Colonic mucosa (tissue), 4 donors: ENCODE measurements around the gene WIZ. TPM values are rescaled to one million over a fixed set of nuclear protein-coding genes. Genes with fewer than 3 reads are reported as not detected.

Experiments
- DNase-seq: peaks from one replicate; pipeline ENCODE4 v3.0.0-alpha.2; 2020
- H3K27ac ChIP-seq: fragments of 200-600 bp; one replicate; pipeline ENCODE4 v1.8.0; 2021
- H3K27me3 ChIP-seq: fragments of 200-600 bp; one replicate; pipeline ENCODE4 v1.8.0; 2021
- H3K36me3 ChIP-seq: fragments of 200-600 bp; one replicate; pipeline ENCODE4 v1.8.0; 2021
- H3K4me1 ChIP-seq: fragments of 200-600 bp; one replicate; pipeline ENCODE4 v1.8.0; 2021; ENCODE audit warnings: mild to moderate bottlenecking
- H3K4me3 ChIP-seq: fragments of 200-600 bp; one replicate; pipeline ENCODE4 v1.8.0; 2021
- H3K9ac ChIP-seq, 2 donors: one replicate each; pipeline ENCODE4 v1.7.0; 2013; ENCODE audit warnings: control low read depth in 2 of 2, low read depth in 2 of 2, low read length in 2 of 2
- H3K9me3 ChIP-seq: fragments of 200-600 bp; one replicate; pipeline ENCODE4 v1.8.0; 2021
- intact Hi-C: fragments of 100-400 bp; cut with DNase I; formaldehyde crosslinking; loops from one replicate; pipeline ENCODE4 v1.14.1; 2022
- total RNA-seq, 2 donors: library from RNA; stranded (reverse); fragmentation: NEBNext Ultra II Directional in 1 of 2; extraction: Animal tissue kit (Norgen Biotek cat#: 25700) in 1 of 2; gene quantifications; one replicate each; pipeline ENCODE4 v1.2.1, GENCODE V29; 2021
- TF ChIP-seq, protein P1 (sequence below): fragments of 200-600 bp; IDR thresholded peaks from one replicate; pipeline ENCODE4 v1.8.0; 2022; ENCODE audit warnings: antibody characterized with exemption, mild to moderate bottlenecking
- donor health status: healthy.
- donor health status: DM: no; HTN: no; CAD: no.
- donor health status: DM: no; HTN: no; CAD: no.

Gene WIZ
- total RNA-seq, 2 donors from 2014 or later, result 18.3 to 31.2 TPM

DNA sequence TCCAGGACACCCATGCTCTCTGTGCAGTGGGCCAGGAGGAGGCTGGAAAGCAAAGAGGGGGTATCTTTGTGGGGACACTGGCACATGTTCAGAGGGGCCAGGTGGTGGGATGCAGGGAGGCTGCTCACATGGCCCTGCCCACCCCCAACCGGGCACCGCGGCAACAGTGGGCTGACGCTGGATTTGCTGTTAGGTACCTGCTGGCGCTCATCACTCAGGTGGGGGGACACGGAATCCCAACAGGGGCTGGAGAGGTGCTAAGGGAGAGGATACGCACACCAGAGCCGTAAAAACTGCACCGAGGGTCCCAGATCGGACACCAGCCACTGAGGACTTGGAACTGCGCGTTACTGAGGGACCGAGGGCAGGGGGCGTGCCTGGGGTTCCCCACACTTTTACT is 50.1 kb downstream of the WIZ start:
- intact Hi-C loops, result no loop called here
- no peak for DNase-seq
- TF ChIP-seq, protein P1, sequence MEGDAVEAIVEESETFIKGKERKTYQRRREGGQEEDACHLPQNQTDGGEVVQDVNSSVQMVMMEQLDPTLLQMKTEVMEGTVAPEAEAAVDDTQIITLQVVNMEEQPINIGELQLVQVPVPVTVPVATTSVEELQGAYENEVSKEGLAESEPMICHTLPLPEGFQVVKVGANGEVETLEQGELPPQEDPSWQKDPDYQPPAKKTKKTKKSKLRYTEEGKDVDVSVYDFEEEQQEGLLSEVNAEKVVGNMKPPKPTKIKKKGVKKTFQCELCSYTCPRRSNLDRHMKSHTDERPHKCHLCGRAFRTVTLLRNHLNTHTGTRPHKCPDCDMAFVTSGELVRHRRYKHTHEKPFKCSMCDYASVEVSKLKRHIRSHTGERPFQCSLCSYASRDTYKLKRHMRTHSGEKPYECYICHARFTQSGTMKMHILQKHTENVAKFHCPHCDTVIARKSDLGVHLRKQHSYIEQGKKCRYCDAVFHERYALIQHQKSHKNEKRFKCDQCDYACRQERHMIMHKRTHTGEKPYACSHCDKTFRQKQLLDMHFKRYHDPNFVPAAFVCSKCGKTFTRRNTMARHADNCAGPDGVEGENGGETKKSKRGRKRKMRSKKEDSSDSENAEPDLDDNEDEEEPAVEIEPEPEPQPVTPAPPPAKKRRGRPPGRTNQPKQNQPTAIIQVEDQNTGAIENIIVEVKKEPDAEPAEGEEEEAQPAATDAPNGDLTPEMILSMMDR, result no peak
- H3K9ac ChIP-seq, result no peak overlapping the region
- H3K27me3 ChIP-seq, result no peaks in the 10 kb centered on the region
- H3K9me3 ChIP-seq, result no peaks in the 10 kb centered on the region
- no peaks in the 10 kb centered on the region for H3K4me1 ChIP-seq
- no peak overlapping the region for H3K4me3 ChIP-seq
- H3K36me3 ChIP-seq, result peaks cover 44% of the 10 kb centered on the region
- H3K27ac ChIP-seq, result no peak overlapping the region

DNA sequence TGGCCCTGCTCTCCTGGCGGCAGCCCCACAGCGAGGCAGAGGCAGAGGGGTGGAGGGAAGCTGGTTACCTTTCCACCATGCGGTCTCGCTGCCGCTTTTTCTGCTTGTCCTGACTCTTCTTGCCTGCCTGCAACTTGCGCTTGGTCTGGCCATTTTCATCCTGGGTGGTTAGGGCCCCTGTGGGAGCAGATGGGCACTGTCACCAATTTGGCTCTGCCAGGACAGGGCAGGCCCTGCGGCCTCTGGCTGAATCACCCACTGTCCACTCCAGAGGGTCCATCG is 50.6 kb downstream of the WIZ start:
- TF ChIP-seq, protein P1, result no peak
- Histone ChIP-seq H3K9ac (no peak overlapping the region), H3K36me3 (peaks cover 44% of the 10 kb centered on the region), H3K27ac (no peak overlapping the region), H3K27me3 (no peaks in the 10 kb centered on the region), H3K9me3 (no peaks in the 10 kb centered on the region), H3K4me3 (no peak overlapping the region), H3K4me1 (no peaks in the 10 kb centered on the region)
- no peak for DNase-seq
- intact Hi-C loops, result no loop called here

DNA sequence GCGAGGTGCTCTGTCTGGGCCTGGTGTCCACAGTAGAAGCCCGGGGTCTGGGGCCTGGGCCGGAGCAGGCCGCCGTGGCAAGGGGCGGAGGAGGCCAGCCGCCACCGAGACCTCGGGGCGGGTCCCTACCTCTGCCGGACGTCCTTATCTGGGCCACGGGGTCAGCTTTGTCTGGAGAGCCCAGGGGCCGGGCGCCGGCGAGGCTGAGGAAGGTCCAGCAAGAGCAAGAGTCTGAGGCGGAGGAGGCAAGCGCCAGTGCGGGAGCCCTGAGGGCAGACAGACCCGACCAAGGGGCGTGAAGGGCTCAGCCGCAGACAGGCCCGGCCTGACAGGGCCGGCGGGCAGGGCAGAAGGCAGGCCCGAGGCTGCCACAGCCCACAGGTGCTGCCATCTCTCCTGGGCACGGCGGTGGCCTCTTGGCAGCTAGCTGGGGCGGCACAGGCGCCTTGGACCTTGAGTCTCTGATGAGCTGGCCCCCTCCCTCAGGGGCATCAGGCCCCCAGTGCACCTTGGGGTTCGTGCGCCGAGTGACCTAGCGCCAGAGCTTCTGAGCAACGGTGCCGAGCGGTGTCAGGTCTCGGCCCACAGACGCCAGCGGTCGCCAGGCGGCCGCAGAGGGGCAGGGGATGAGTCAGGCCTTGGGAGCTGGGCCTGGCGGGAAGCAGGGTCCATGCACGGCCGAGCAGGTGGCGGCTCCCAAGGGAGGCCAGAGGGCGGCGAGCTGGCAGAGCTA is 51.1 kb downstream of the WIZ start:
- Histone ChIP-seq H3K4me3 (no peak overlapping the region), H3K9ac (no peak overlapping the region), H3K9me3 (no peaks in the 10 kb centered on the region), H3K27me3 (no peaks in the 10 kb centered on the region), H3K36me3 (peaks cover 44% of the 10 kb centered on the region), H3K4me1 (no peaks in the 10 kb centered on the region), H3K27ac (no peak overlapping the region)
- TF ChIP-seq, protein P1, result no peak
- intact Hi-C loops, result no loop called here
- no peak for DNase-seq

DNA sequence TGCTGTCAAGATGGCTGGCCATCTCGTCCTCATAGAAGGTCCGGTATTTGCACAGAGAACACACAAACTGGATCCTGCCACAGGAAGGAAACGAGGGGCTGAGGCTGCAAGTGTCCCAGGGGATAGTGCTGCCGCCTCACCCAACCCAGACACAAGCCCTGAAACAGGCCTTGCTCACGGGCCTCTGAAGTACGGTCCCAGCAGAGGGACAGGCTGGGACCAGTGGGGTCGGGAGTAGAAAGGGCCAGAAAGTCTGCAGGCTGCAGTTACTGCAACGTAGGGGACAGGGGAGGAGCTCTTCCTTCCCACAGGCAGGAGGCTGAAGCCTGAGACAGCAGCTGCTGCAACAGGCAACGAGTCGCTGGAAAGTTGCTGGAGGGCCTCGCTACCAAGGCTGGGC is 52.0 kb downstream of the WIZ start:
- Histone ChIP-seq H3K27me3 (no peaks in the 10 kb centered on the region), H3K9ac (no peak overlapping the region), H3K36me3 (peaks cover 44% of the 10 kb centered on the region), H3K9me3 (no peaks in the 10 kb centered on the region), H3K4me3 (no peak overlapping the region), H3K4me1 (no peaks in the 10 kb centered on the region), H3K27ac (no peak overlapping the region)
- intact Hi-C loops, result no loop called here
- no peak for DNase-seq
- TF ChIP-seq, protein P1, result no peak

DNA sequence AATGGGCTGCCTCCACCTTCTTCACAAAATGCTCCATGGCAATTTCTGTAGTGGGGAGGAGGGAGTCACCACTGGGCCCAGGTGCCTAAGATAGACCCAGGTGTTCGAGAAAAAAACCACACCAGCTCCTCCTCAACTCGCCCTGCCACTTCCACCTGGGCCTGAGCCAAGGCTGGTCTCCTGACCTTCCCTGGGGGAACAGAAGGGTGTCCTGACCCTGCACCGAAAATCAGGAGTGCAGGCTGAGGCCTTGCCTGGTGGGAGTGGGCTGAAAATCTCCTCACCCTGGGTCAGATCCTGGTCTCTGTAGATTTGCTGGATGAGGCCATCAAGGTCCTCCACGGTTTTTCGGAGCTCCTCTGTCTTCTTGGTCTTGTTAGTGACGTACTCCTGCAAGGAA is 52.5 kb downstream of the WIZ start:
- no peaks in the 10 kb centered on the region for H3K9me3 ChIP-seq
- no peaks in the 10 kb centered on the region for H3K4me1 ChIP-seq
- H3K27ac ChIP-seq, result no peak overlapping the region
- H3K36me3 ChIP-seq, result peaks cover 44% of the 10 kb centered on the region
- intact Hi-C loops, result no loop called here
- TF ChIP-seq, protein P1, result no peak
- no peak for DNase-seq
- no peak overlapping the region for H3K4me3 ChIP-seq
- H3K27me3 ChIP-seq, result no peaks in the 10 kb centered on the region
- H3K9ac ChIP-seq, result no peak overlapping the region
